ENCODE results near the gene RXFP4.

DNA sequence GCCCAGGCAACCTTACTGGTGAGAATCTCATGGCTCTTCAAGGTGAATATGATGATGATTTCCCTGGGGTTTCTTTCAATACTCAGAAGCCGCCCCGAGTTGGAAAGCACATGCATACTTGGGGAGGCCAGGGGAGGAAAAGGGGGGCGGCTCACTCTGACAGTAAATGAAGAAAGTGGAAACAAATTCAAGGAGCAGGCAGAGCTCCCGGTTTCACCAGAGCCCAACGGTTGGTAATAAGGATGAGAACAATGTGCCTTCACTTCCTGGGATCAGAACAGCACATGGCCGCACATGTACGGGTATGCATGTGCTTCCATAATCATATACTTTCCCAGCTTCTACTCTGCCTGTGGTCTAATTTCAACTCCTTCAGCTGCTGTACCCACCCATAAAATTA lies 40.7 kb downstream of the RXFP4 start:
- TF ChIP-seq EP300 (IDR thresholded peaks at IDR 0.05; ENCODE audit: borderline replicate concordance in 1 of 2, low read depth in 1 of 2, low read length in 1 of 2) (no peak), EZH2phosphoT487 (IDR thresholded peaks at IDR 0.05; ENCODE audit: borderline replicate concordance, low read depth) (no peak)
